GM10847 (cell line): Measurements from ENCODE around the gene EGFR.

Experiments
- POLR2A ChIP-seq: IDR thresholded peaks from 2 replicates; pipeline ENCODE4 v1.6.1; 2011; ENCODE audit not compliant: insufficient read length; ENCODE audit errors: extremely low read depth

Gene EGFR

DNA sequence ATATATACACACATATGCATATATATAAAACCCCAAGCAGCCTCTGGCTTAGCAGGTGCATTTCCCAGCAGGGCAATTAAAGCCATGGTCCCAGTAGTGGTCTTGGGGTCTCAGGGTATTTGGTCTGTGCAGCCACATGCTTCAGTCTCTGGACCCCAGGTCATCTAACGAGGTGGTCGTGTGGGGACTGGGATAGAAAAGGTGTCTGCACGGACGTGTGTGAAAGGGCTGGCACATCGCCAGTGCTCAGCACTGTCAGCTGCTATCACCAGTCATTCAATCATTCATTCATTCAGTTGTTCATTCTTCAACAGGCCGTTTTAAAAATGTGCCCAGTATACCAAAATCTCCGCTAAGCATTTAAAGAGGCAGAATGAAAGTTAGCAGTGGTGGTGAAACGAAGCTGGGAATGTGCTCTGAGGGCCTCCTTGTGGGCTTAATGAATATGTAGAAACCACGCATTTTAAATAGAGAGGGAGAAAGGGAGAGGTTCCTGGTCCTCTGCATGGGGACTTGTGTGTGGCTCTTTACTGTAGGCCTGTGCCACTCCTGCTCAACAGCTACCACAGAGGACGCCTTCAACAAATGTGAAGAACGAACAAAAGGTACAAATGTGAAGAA, 170.4 kb downstream of the EGFR start:
- no peak for TF ChIP-seq POLR2A

DNA sequence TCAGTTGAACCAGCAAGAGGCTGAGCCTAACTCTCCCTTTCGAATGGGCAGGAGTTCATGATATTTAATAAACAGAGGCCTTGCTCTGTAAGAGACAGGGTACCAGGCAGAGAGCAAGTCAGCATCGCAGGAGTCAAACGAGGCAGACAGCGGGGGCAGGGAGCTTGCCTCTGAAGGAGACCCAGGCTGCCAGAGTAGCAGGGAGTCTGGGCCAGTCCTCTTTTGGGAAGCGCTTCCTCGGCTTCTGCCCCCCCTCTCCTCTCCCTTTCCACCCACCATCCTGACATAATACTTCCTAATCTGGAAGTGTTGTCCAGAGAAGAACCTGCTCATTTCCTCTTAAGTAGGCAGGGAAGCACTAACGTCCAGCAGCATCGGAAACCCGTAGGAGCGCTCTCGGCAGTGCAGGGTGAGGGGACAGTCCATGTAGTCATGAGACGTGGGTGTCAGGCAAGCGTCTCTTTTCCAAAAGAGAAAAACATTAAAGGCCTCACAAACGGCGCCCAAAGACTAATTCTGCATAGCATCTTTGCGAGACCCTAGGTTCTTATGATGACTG, 171.1 kb downstream of the EGFR start:
- TF ChIP-seq POLR2A, result no peak

GRCh38 chr7:55190511-55191160, 171.8 kb downstream of the EGFR start:
- no peak for TF ChIP-seq POLR2A

- no peak for TF ChIP-seq POLR2A
These were observed 172.5 kb downstream of the EGFR start for GRCh38 chr7:55191161-55191925.

GRCh38 chr7:55191926-55192692, 173.3 kb downstream of the EGFR start:
- no peak for TF ChIP-seq POLR2A

GRCh38 chr7:55192723-55193122, 173.9 kb downstream of the EGFR start:
- TF ChIP-seq POLR2A, result no peak

- no peak for TF ChIP-seq POLR2A
These were observed 174.4 kb downstream of the EGFR start for GRCh38 chr7:55193245-55193644.

- no peak for TF ChIP-seq POLR2A
These were observed 175.7 kb downstream of the EGFR start for GRCh38 chr7:55194522-55194921.

DNA sequence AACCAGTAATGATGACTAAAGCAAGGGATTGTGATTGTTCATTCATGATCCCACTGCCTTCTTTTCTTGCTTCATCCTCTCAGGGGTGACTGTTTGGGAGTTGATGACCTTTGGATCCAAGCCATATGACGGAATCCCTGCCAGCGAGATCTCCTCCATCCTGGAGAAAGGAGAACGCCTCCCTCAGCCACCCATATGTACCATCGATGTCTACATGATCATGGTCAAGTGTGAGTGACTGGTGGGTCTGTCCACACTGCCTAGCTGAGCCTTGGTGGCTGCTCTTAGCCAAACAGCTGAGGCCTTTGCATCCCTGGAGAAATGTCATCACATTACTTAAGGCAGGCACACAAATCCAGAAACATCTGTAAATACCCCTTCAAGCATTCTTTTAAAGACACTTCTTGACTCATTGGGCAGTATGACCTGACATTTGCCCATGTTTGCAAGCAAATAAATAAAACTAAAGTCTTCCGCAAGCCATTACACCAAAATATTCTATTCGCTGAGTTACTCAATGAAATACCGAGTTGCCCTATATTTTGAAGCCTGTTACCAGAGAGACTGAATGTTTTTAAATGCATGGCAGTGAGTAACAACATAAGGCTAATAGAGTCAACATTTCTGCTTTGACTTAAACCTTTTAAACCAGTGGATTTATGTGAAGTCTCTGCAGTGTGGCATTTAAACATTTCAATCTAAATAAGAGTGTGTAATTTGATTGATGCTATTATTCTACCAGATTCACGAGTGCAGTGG, 180.0 kb downstream of the EGFR start:
- TF ChIP-seq POLR2A, result no peak

DNA sequence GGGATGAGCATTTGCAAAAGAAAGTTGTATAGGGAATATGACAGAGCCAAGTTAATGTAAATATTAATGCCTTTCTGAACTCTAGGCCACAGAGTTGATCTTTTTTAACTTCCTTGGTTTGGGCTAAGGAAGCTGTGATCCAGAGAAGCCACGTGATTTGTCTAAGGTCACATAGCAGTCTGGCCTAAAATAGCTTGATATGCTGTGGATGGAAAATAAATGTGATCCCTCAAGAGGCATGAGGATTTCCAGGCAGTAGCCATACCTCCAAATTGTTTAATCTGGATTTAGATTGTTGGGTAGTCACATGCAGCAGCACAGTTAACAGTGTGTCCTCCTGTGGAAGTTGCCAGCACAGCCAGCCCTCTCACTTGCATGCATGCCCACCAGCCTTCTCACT, 180.6 kb downstream of the EGFR start:
- no peak for TF ChIP-seq POLR2A

- TF ChIP-seq POLR2A, result no peak
These were observed 181.6 kb downstream of the EGFR start for GRCh38 chr7:55200441-55200840.

- TF ChIP-seq POLR2A, result no peak
These were observed 183.5 kb downstream of the EGFR start for GRCh38 chr7:55202150-55202913.

GRCh38 chr7:55203300-55203699, 184.5 kb downstream of the EGFR start:
- TF ChIP-seq POLR2A, result no peak
